Posterior vena cava (tissue), 2 donors: Measurements from ENCODE around the gene NBAS. TPM values are rescaled to one million over a fixed set of nuclear protein-coding genes. Genes with fewer than 3 reads are reported as not detected.

ENCODE experiments used
- DNase-seq: peaks from one replicate; pipeline ENCODE4 v3.0.0-alpha.2; 2020; ENCODE audit warnings: low spot score
- intact Hi-C, 2 donors: fragments of 100-400 bp; cut with DNase I; formaldehyde crosslinking; loops; one replicate each; pipeline versions ENCODE4 v1.14.1 to v1.14.2; 2022 to 2023
- total RNA-seq, 2 donors: library from RNA; stranded (reverse); fragmentation: NEBNext Ultra II Directional; extraction: Animal tissue kit (Norgen Biotek cat#: 25700); gene quantifications; one replicate each; pipeline ENCODE4 v1.2.1, GENCODE V29; 2021
- donor health status: DM: yes; HTN: yes; CAD: no.
- donor health status: DM: yes; HTN: yes; CAD: no.

NBAS gene
- total RNA-seq, 2 donors from 2014 or later, result 38.0 to 38.1 TPM

DNA sequence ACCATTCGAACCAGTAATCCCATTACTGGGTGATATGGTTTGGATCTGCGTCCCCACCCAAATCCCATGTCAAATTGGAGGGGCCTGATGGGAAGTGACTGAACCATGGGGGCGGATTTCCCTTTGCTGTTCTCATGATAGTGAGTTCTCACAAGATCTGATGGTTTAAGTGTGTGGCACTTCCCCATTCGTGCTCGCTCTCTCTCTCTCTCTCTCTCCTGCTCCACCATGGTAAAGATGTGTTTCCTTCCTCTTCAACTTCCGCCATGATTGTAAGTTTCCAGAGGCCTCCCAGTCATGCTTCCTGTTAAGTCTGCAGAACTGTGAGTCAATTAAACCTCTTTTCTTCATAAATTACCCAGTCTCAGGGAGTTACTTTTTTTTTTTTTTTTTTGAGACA, 62.6 kb downstream of the NBAS start:
- intact Hi-C loops, result no loop called here
- no peak for DNase-seq

DNA sequence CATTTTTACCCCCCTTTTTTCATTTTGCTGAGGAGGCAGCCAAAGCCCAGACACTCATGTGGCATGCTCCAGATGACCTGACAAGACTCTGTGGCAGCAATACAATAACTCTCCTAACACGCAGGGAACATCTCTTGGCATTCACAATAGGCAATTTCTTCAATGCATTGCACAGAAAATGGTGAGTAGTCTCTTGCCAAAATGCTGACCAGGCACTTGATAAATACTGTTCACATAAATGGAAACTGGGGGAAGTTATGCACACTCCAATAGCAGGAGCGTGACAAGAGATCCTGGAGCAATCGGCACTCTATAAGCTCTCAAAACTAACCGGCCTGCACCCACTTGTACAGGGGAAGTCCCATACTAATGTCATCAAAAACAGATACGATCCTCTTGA, 66.3 kb downstream of the NBAS start:
- intact Hi-C loops, result no loop called here
- no peak for DNase-seq

DNA sequence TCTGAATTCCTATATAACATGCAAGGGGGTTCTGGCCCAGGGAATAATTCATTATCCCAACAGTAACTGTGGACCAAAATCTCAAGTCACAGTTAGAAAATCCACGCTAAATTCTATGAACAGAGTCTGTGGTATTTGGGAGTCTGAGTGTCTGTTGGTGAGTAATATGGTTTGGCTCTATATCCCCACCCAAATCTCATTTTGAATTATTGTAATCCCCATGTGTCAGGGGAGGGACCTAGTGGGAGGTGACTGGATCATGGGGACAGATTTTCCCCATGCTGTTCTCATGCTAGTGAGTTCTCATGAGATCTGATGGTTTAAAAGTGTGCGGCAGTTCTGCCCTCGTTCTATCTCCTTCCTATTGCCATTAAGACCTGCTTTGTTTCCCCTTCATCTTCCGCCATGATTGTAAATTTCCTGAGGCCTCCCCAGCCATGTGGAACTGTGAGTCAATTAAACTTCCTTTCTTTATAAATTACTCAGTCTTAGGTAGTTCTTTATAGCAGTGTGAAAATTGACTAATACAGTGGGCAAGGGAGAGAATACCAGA, 68.3 kb downstream of the NBAS start:
- no peak for DNase-seq
- intact Hi-C loops, result no loop called here

DNA sequence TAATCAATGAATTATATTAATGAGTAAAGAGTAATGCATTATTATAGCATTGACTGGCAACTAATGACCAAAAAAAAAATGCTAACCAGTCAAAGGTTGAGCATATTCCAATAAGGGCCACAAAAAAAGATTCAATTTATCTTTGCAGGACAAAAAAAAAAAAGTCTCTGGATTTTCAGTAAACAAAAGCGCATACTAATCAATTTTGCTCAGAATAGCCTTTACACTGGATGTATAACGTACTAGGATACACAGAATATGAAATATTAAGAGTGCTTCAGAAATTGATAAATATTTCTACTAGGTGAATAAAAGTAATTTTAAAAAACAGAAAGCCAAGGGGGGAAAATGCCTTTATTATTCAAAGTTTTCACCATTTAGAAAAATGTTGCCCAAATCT, 74.4 kb downstream of the NBAS start:
- DNase-seq, result no peak
- intact Hi-C loops, result no loop called here

DNA sequence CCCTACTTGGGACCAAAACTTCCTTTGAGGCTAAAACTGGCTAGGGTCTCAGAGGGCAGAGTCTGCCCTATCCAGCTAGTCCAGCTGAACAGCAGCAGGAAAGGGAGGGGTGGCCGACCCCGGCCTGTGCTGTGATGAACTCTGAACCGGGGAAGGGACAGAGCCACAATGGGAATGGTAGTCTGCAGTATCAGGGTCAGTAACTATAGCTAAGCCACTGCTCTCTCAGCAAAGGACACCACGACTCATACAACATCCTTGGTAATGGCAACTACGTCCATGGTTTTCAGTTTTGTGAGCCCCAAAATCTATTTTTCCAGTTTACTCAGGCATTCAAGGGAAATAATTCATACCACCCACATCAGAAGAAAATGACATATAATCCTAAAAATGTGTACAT, 75.2 kb downstream of the NBAS start:
- no peak for DNase-seq
- intact Hi-C loops, result no loop called here

DNA sequence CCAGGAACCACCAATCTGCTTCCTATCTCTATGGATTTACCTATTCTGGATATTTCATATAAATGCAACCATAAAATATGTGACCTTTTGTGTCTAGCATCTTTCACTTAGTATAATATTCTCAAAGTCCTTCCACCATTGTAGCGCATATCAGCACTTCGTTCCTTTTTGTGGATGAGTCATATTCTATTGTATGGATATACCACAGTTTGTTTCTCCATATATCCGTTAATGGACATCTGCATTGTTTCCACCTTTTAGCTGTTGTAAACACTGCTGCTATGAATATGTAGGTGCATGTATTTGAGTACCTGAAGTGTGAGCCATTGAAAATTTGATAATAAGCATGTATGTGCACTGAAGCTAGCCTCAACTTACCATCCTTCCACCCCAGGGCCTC, 80.1 kb downstream of the NBAS start:
- intact Hi-C loops, result no loop called here

DNA sequence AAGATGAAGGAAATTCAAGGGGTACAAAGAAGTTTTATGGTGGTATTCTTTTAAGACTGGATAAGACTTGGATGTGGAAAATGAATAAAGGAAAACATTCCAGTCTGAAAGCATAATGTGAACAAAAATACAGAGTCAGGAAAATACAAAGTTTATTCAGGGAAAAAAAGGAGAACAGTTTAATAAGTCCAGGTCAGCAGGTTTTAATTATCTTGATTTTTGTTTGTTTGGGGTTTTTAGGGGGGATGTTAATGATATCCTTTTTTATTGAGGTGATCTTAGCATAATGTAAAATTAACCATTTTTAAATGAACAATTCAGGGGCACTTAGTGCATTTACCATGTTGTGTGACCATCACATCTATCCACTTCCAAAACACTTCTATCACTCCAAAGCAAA, 80.6 kb downstream of the NBAS start:
- DNase-seq, result no peak
- intact Hi-C loops, result no loop called here

More for the DNA sequence above, 80.1 kb downstream of the NBAS start:
- DNase-seq, result no peak

DNA sequence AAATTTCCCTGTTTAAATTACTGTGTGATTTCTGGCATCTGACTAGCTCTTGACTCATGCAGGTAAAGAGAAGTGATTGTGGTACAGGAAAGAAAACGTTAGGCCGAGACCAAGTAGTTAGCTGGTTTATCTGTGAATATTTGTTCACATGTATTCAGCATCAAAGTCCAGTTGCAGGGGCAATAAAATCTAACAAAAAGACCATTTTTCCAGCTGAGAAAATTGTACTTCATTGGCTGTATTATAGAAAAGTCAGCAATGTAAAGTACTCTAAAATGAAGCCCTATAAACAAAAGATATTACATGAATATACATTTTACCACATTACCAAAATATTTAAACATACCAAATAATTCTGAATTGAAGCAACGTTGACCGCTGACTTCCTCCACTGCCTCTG, 88.3 kb downstream of the NBAS start:
- intact Hi-C loops, result no loop called here
- no peak for DNase-seq

DNA sequence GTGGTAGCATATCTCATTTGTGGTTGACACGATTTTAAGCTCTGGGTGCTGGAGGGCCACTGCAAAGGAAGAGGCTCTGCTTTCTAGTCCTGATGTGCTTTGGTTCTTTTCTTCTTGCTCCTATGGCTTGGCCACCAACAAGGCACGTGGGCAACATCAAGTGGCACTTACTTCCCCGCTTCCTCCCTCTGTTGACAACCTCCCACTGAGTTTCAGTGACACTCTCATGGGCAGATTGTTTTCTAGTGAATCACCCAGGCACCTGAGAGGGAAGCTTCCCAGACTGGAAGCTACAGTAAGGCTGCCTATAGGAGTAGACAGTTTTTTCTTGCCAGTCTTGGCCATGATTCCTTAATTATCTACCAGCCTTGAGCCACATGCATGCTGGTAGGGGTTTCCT, 89.0 kb downstream of the NBAS start:
- no peak for DNase-seq
- intact Hi-C loops, result no loop called here

DNA sequence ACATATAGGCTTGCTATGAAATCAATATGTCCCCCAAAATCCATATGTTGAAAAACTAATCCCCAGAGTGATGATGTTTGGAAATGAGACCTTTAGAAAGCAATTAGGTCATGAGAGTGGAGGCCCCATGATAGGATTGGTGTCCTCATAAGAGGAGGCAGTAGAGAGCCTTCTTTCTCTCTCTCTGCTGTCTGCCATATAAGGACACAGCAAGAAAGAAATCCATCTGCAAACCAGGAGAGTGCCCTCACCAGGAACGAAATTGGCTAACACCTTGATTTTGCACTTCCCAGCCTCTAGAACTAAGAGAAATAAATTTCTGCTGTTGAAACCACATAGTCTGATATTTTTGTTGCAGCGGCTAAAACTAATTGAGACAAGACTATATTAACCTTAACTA, 89.5 kb downstream of the NBAS start:
- DNase-seq, result no peak
- intact Hi-C loops, result no loop called here

DNA sequence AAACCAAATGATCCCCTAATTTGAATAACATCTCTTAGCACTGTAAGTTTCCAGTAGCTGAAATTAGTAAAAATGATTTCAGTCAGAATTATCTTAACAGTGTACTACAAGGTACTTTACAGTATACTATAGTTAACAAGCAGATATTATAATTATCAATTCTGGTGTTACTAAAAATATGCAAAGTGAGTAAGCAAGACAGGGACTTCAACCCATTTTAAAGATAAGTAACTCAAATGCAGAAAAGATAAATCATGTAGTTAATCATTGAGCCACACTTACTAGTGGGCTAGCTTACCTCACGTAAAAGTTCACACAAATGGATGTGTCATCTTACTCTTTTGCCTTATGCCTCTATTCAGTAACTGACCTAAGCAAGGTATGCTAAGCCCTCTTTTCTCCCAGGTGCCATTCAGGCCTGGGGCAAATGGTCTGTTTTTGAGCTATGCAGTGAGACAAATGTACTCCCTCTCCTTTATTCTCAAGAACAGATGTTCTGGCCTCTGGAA, 101.0 kb downstream of the NBAS start:
- no peak for DNase-seq
- intact Hi-C loops, result no loop called here

DNA sequence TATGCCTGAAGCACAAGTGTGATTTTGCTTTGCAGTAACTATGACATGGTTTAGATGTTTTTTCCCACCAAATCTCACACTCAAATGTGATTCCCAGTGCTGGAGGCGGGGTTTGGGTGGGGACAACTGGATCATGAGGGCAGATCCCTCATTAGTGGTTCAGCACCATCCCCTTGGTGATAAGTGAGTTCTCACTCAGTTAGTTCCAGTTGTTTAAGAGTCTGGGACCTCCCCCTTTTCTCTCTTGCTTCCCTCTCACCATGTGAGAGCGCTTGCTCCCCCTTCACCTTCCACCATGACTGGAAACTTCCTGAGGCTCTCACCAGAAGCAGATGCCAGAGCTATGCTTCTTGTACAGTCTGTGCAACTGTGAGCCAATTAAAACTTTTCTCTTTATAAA, 102.9 kb downstream of the NBAS start:
- intact Hi-C loops, result no loop called here
- no peak for DNase-seq

DNA sequence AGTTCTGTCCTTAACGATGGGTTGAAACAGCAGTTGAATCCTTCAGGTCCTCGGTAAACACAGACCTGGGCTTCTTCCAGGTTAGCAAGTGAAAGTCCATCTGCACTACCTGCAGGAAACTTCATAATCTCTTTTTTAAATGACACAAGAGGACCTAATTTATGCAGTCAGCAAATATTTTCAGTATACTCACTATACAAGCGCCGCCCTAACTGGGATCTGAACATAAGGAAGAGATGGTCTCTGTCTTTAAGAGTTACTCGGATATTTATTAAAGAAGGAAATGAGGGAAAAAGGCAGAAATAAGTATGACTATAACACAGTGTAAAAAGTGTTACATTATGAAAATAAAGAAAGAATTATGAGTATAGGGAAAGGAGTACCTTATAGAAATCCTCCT, 103.3 kb downstream of the NBAS start:
- DNase-seq, result no peak
- intact Hi-C loops, result no loop called here

DNA sequence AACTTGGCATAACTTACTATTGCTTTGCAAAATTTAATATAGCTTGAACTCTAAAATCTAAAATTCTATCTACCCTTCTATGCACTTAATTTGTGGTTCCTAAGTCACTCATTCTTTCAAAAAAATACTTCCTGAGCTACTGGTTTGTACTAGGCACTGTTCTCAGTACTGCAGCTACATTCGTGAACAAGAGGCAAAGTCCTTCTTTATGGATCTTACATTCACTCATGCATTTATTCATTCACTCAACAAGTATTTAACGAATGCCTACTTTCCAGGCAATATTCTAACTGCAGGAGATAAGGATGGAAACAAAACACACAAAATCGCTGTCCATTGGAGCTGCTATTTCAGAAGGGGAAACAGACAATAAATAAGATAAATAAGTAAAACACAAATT, 104.8 kb downstream of the NBAS start:
- no peak for DNase-seq
- intact Hi-C loops, result no loop called here

DNA sequence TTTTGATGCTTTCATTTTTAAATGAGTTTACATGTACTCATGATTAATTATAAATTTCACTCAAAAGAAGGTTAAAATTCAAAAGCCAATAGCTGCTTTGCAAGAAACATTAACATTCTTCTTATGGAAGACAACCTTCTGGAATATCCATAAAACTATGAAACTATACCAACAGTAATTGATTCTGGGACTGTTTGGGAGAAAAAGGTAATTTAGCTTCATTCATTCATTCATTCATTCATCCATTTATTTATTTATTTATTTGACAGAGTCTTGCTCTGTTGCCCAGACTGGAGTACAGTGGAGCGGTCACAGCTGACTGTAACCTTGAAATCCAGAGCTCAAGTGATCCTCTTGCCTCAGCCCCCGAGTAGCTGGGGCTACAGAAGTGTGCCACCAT, 110.3 kb downstream of the NBAS start:
- no peak for DNase-seq
- intact Hi-C loops, result no loop called here

DNA sequence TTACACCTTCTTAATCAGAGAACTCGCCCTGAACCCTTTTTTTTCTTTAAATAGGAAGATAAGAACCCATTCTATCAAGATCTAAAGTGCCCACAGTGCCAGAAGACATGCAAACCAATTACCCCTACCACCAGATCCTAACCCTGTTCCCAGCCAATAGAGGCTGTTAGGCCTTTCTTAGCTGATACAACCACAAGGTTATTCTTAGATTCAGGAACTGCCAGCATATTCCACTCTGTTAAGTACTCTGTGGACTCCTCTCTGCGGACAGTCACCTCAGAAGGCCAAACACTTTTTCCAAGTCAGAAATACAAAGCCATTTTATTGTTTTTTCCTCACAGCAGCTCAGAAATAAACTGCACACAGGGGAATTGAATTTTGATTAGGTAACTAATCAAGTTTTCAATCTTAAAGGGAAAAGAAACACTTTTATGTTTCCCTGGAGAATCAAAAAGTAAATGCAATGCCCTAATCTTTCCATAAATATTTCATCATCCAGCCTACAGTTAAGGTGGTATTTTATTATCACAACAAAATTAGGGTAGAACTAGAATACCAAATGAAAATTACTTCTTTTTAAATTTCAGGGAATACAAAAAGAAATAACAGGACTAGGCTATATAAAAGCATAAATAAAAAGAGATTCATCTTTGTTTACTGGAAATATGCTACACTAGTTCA, 111.4 kb downstream of the NBAS start:
- no peak for DNase-seq
- intact Hi-C loops, result no loop called here

DNA sequence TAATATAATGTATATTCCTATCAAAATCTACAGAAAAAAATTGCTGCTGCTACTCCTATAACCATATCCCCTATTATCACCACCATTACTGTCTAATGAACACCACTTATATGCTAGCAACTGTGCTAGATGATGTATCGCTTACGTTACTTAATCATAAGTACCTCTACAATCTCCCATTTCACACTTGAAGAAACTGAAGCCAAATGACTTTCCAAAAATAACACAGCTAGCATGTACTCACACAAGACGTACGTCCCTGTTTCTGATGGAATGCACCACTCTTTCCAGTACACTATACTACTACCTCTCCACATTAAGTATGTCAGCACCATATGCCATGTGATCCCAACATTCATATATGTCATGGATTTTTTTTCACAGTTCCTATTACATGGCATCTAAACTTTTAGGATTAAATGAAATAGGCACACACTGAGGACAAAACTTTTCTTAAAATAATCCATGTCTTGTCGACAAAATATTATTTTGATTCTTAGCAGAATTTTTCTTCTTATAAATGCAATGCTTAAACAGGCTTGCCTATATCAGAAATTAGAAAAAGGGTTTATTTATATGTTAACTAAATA, 112.8 kb downstream of the NBAS start:
- intact Hi-C loops, result no loop called here
- no peak for DNase-seq

DNA sequence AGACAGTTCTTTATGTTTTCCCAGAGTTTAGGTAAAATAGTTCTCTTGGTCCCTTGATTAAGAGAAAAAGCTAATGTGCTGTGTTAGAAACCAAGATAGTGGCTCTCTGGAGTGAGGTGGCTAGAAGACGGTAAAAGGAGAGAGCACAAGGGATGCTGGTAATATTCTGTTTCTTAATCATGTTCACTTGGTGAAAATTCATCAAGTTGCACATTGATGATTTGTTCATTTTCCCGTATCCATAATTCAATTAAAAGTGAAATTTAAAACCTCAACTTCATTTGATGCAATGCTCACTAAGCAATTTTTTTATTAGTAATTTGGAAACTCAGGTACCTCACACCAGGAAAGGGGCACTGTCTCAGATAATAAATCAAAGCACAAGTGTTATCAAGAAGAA, 113.8 kb downstream of the NBAS start:
- no peak for DNase-seq
- intact Hi-C loops, result no loop called here

DNA sequence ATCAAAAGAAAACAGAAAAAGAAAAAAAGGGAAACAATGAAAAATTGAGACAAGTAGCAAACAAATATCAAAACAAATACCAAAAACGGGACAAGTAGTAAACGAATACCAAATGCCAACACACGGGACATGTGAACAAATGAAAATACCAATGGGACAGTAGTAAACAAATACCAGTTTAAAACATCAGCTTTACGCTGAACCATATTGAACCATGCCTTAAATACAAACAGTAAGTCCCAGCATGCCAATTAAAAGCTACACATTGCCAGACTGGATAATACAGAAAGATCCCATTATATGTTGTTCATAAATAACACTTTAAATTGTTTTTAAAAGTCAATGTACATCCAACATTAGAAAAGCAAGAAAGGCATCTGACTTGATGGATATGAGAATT, 114.2 kb downstream of the NBAS start:
- intact Hi-C loops, result no loop called here

DNA sequence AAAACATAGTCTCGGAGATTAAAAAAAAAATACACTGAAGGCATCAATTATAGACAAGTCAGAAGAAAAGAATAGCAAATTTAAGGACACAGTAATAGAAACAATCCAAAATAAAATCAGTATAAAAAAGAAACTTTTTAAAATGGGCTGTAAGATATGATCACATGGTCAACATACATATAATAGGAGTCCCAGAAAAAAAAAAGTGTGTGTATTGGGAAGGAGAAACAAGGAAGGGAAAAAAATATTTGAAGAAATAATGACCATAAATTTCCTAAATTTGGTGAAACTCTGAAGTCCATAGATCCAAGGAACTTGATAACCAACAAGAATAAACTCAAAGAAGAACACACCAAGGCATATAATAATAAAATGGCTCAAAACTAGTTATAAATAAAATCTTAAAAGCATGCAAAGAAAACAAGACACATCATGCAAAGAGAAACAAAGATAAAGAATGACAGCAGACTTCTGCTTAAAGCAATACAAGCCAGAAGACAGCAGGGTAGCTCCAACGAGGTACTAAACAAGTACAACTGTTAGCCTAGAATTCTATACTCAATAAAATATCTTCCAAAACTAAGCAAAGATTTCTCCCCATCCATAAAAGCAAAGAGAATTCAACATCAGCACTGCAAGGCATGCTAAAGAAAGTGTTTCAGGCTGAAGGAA, 115.1 kb downstream of the NBAS start:
- no peak for DNase-seq
- intact Hi-C loops, result no loop called here

More for the DNA sequence above, 114.2 kb downstream of the NBAS start:
- no peak for DNase-seq
